Keratinocyte (primary cell): Measurements from ENCODE around the gene SVOP. TPM values are rescaled to one million over a fixed set of nuclear protein-coding genes. Genes with fewer than 3 reads are reported as not detected.
"Not testable (repeated sequence)": the region's sequence is repeated elsewhere in the genome, so short reads cannot be mapped to it uniquely, and the experiment has no call there.

Source experiments
- DNase-seq: peaks from one replicate; pipeline ENCODE4 v3.0.0-alpha.2; 2011; ENCODE audit warnings: low read depth, missing footprints, low spot score
- FAIRE-seq: peaks from 2 replicates; lab custom pipeline; 2011; peaks lifted over from hg19 to GRCh38; lab: Jason Lieb, UNC
- H2AFZ ChIP-seq: 2 replicates; pipeline ENCODE4 v1.6.0; 2012; ENCODE audit warnings: low read length, control low read depth, inconsistent platforms; ENCODE audit not compliant: control insufficient read depth
- H3K27ac ChIP-seq: 2 replicates; pipeline ENCODE4 v1.5.1; 2011; ENCODE audit warnings: low read length; ENCODE audit not compliant: control insufficient read depth, insufficient read depth
- H3K27me3 ChIP-seq: 3 replicates; pipeline ENCODE4 v1.6.0; 2011; ENCODE audit warnings: low read length; ENCODE audit not compliant: control insufficient read depth, insufficient read depth; ENCODE audit errors: extremely low read depth
- H3K36me3 ChIP-seq, 2 experiments: 2 replicates in 1 of 2; 3 replicates in 1 of 2; pipeline ENCODE4 v1.5.1; 2011; ENCODE audit warnings: low read length in 2 of 2, mild to moderate bottlenecking in 1 of 2; ENCODE audit not compliant: control insufficient read depth in 2 of 2, insufficient read depth in 2 of 2; ENCODE audit errors: extremely low read depth in 1 of 2
- H3K4me1 ChIP-seq: 3 replicates; pipeline ENCODE4 v1.5.1; 2011; ENCODE audit warnings: low read length; ENCODE audit not compliant: control insufficient read depth, insufficient read depth; ENCODE audit errors: extremely low read depth
- H3K4me2 ChIP-seq: 3 replicates; pipeline ENCODE4 v1.6.0; 2011; ENCODE audit warnings: low read depth, low read length; ENCODE audit not compliant: control insufficient read depth, insufficient read depth; ENCODE audit errors: extremely low read depth
- H3K4me3 ChIP-seq, 3 experiments: fragments of 200-600 bp in 1 of 3; sonication (generic) in 1 of 3; 2 replicates in 2 of 3; 3 replicates in 1 of 3; pipeline ENCODE4 v1.5.1; 2011 to 2016; ENCODE audit warnings: low read length in 3 of 3, mild to moderate bottlenecking in 3 of 3, control low read depth in 2 of 3, inconsistent platforms in 1 of 3, low read depth in 1 of 3, mixed read lengths in 1 of 3, mixed run types in 1 of 3, moderate library complexity in 1 of 3; ENCODE audit not compliant: control insufficient read depth in 2 of 3, insufficient read depth in 2 of 3; ENCODE audit errors: extremely low read depth in 1 of 3
- H3K79me2 ChIP-seq: 2 replicates; pipeline ENCODE4 v1.6.0; 2012; ENCODE audit warnings: low read length; ENCODE audit not compliant: control insufficient read depth, insufficient read depth
- H3K9ac ChIP-seq: 3 replicates; pipeline ENCODE4 v1.6.0; 2011; ENCODE audit warnings: low read length; ENCODE audit not compliant: control insufficient read depth, insufficient read depth; ENCODE audit errors: extremely low read depth
- H3K9me1 ChIP-seq: 3 replicates; pipeline ENCODE4 v1.6.0; 2011; ENCODE audit warnings: low read length; ENCODE audit not compliant: control insufficient read depth, insufficient read depth; ENCODE audit errors: extremely low read depth
- H3K9me3 ChIP-seq: 2 replicates; pipeline ENCODE4 v1.5.1; 2012; ENCODE audit warnings: low read depth, low read length; ENCODE audit not compliant: control insufficient read depth
- H4K20me1 ChIP-seq: 3 replicates; pipeline ENCODE4 v1.6.0; 2011; ENCODE audit warnings: low read length; ENCODE audit not compliant: control insufficient read depth, insufficient read depth; ENCODE audit errors: extremely low read depth
- EZH2 ChIP-seq: IDR thresholded peaks from one replicate; pipeline ENCODE4 v1.6.1; 2012; ENCODE audit warnings: inconsistent platforms, mild to moderate bottlenecking, low read length, moderate library complexity
- dilution Hi-C: fragments of 300-500 bp; cut with MboI; formaldehyde crosslinking; loops from one replicate; pipeline ENCODE4 v1.7.0; 2020; ENCODE audit warnings: low sequenced_read_pairs; ENCODE audit not compliant: extremely low pct_ligation_motif_present
- polyA plus RNA-seq, 5 experiments: library from polyadenylated mRNA; depleted of rRNA in 3 of 5; stranded (reverse) in 3 of 5; stranded (forward) in 1 of 5; unstranded in 1 of 5; fragments of >200 nt; gene quantifications; 1 replicate in 1 of 5; 2 replicates in 3 of 5; 3 replicates in 1 of 5; pipeline versions ENCODE4 v1.2.1 to v1.2.3, GENCODE V29; 2011 to 2012; ENCODE audit warnings: missing spikeins in 2 of 5, low read depth in 1 of 5, low replicate concordance in 1 of 5
- TF ChIP-seq, protein P1 (sequence below), 3 experiments: IDR thresholded peaks in 1 of 3; conservative IDR thresholded peaks in 1 of 3; optimal IDR thresholded peaks in 1 of 3; 2 replicates in 2 of 3; 3 replicates in 1 of 3; pipeline versions ENCODE3 to v1.5.1; 2011; ENCODE audit warnings: low read length in 3 of 3, mild to moderate bottlenecking in 3 of 3, moderate library complexity in 2 of 3, control low read depth in 1 of 3, inconsistent platforms in 1 of 3; ENCODE audit not compliant: insufficient read depth in 2 of 3; ENCODE audit errors: extremely low read depth in 1 of 3

SVOP gene
- polyA plus RNA-seq, 1 donor (not counting 4 experiments of a cell fraction or from before 2014, with no cell fraction given) = not detected

DNA sequence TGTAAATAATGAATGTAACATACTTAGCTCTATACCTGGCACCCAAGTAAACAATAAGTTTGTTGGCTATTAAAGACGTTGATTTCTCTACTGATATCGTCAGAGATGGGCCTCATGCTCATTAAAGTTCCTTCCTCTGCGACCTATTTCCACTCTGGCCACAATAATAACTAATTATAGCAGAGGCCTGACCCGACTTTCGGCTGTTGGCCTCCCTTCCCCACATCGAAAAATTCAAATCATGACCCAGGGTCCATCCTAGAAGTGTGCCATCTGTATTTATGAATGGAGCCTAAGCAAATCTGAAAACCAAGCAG is 31.2 kb upstream of the SVOP start:
- H3K9ac ChIP-seq = peak overlapping the region; percentile 84
- H3K27ac ChIP-seq = peak overlapping the region; percentile 1
- peak overlapping the region; percentile 63 for H2AFZ ChIP-seq
- H3K4me1 ChIP-seq = peaks cover 9% of the 10 kb centered on the region
- no peak for TF ChIP-seq EZH2
- TF ChIP-seq, protein P1, sequence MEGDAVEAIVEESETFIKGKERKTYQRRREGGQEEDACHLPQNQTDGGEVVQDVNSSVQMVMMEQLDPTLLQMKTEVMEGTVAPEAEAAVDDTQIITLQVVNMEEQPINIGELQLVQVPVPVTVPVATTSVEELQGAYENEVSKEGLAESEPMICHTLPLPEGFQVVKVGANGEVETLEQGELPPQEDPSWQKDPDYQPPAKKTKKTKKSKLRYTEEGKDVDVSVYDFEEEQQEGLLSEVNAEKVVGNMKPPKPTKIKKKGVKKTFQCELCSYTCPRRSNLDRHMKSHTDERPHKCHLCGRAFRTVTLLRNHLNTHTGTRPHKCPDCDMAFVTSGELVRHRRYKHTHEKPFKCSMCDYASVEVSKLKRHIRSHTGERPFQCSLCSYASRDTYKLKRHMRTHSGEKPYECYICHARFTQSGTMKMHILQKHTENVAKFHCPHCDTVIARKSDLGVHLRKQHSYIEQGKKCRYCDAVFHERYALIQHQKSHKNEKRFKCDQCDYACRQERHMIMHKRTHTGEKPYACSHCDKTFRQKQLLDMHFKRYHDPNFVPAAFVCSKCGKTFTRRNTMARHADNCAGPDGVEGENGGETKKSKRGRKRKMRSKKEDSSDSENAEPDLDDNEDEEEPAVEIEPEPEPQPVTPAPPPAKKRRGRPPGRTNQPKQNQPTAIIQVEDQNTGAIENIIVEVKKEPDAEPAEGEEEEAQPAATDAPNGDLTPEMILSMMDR (optimal IDR thresholded peaks at IDR 0.05 in 1 of 3, IDR thresholded peaks at IDR 0.05 in 1 of 3, conservative IDR thresholded peaks at IDR 0.05 in 1 of 3; ENCODE audit: extremely low read depth in 1 of 3, insufficient read depth in 2 of 3, low read length in 3 of 3) = no peak
- H3K27me3 ChIP-seq = no peaks in the 10 kb centered on the region
- H4K20me1 ChIP-seq = no peaks in the 10 kb centered on the region
- FAIRE-seq (no peak), DNase-seq (no peak)
- dilution Hi-C loops = no loop called here
- no peaks in the 10 kb centered on the region for H3K9me3 ChIP-seq
- peak overlapping the region; percentile 66 for H3K4me2 ChIP-seq
- peaks cover 2% of the 10 kb centered on the region for H3K79me2 ChIP-seq
- H3K9me1 ChIP-seq = no peaks in the 10 kb centered on the region
- no peaks in the 10 kb centered on the region for H3K36me3 ChIP-seq
- peak overlapping the region; percentile 74 to 96 (median 79) for H3K4me3 ChIP-seq

DNA sequence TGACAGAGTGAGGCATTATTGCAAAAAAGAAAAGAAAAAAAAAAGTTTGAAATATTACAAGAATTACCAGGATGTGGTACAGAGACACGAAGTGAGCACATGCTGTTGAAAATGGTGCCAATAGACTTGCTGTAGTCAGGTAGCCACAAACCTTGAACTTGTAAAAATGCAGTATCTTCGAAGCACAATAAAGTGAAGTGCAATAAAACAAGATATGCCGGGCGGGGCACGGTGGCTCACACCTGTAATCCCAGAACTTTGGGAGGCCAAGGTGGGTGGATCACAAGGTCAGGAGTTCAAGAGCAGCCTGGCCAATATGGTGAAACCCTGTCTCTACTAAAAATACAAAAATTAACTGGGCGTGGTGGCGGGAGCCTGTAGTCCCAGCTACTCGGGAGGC is 28.9 kb upstream of the SVOP start:
- H3K4me1 ChIP-seq, H3K9me1 ChIP-seq, H2AFZ ChIP-seq, H3K9me3 ChIP-seq, H3K4me3 ChIP-seq, H3K36me3 ChIP-seq, FAIRE-seq, DNase-seq, H3K9ac ChIP-seq, H3K79me2 ChIP-seq, dilution Hi-C loops, H4K20me1 ChIP-seq, H3K27ac ChIP-seq, H3K27me3 ChIP-seq, H3K4me2 ChIP-seq: not testable (repeated sequence)

DNA sequence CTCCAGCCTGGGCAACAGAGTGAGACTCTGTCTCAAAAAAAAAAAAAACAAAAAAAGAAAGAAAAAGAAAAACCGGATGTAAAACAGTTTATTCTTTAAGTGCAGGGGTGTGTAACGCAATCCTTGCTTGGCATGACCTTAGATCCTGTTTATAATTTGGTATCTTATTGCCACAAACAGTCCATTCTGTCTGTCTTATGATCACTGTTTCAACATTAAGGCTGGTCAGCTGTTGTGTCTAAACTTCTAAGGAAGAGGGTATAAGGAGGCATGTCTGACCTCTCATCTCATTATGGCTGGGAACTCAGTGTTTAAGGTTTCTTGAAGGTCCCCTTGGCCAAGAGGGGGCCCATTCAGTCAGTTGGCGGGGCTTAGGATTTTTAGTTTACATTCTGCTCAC is 27.8 kb upstream of the SVOP start:
- H3K27me3 ChIP-seq, H3K9ac ChIP-seq, FAIRE-seq, H3K79me2 ChIP-seq, H3K9me3 ChIP-seq, H3K4me2 ChIP-seq, H2AFZ ChIP-seq, H3K9me1 ChIP-seq, H3K36me3 ChIP-seq, H3K4me3 ChIP-seq, H3K27ac ChIP-seq, DNase-seq, dilution Hi-C loops, H3K4me1 ChIP-seq, H4K20me1 ChIP-seq: not testable (repeated sequence)
